Natural killer cell treated with Interleukin-12 subunit alpha and Interleukin-12 subunit beta and Interleukin-15 and Interleukin-18, amount 100 ng/mL, for 72 hours (primary cell): Measurements from ENCODE around the gene INTS11. TPM values are rescaled to one million over a fixed set of nuclear protein-coding genes. Genes with fewer than 3 reads are reported as not detected.

Experiments used
- ATAC-seq, 2 donors: fragments of 150-1000 bp; cut with Tn5 transposase in 1 of 2; sonication (Bioruptor Pico), chemical (Tn5 transposase) in 1 of 2; 2 replicates each; pipeline ENCODE4 v1.10.0; 2021
- DNase-seq: peaks from one replicate; pipeline ENCODE4 v3.0.0; 2022; ENCODE audit warnings: low spot score
- H3K27ac Mint-ChIP-seq, 2 donors: 1 replicate in 1 of 2; 2 replicates in 1 of 2; pipeline ENCODE4 v1.8.0; 2022; ENCODE audit warnings: mixed read lengths in 2 of 2, mild to moderate bottlenecking in 1 of 2, moderate library complexity in 1 of 2
- H3K27me3 Mint-ChIP-seq, 2 donors: 1 replicate in 1 of 2; 2 replicates in 1 of 2; pipeline ENCODE4 v1.8.0; 2022; ENCODE audit warnings: mixed read lengths in 2 of 2
- H3K36me3 Mint-ChIP-seq: one replicate; pipeline ENCODE4 v1.8.0; 2022; ENCODE audit warnings: mixed read lengths
- H3K4me1 Mint-ChIP-seq, 2 donors: 1 replicate in 1 of 2; 2 replicates in 1 of 2; pipeline ENCODE4 v1.8.0; 2022; ENCODE audit warnings: low read depth in 2 of 2, mixed read lengths in 2 of 2, mild to moderate bottlenecking in 1 of 2
- H3K4me3 Mint-ChIP-seq: one replicate; pipeline ENCODE4 v1.8.0; 2022; ENCODE audit warnings: mixed read lengths
- H3K9me3 Mint-ChIP-seq: 2 replicates; pipeline ENCODE4 v1.8.0; 2022; ENCODE audit warnings: mixed read lengths
- total RNA-seq, 2 donors: library from RNA; stranded (reverse); gene quantifications; one replicate each; pipeline ENCODE4 v1.2.3, GENCODE V29; 2022

Gene INTS11
- total RNA-seq, 2 donors from 2014 or later, result 122 to 204 TPM

DNA sequence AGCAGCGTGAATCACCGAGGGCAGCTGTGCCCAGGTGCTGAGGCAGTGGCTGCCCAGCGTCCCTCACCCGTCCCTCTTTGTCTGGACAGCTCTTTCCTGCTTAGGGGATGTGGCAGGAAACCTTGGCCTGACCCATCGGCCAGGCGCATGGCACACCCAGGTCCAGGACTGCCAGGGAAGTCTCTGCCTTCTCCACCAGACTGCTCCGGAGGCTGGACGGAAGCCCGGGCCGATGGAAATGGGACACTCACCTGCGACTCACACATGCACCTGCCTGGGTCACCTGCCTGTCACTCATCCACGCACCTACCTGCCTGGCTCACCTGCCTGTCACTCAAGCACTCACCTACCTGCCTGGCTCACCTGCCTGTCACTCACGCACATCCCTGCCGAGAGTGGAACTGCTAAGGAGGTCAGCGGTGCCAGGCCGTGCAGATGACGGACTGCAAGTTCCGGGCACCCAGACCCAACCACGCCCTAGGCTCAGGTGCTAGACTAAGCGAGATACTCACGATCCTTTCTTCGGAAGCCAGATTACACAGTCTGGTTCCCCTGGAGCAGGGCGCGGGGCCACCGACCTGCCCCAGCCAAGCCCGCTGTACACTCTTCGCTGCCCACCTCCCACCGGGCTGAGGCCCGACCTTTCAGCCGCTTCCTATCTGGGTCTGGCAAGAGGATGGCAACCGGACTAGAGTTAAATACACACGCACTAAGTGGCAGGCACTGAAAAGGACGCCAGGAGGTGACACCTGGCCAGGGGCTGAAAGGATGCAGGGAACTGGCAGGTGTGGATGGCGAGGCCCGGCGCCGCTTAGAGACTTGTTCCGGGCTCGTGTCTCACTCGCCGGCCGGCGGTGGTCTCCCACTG, 51.9 kb downstream of the INTS11 start:
- DNase-seq (no peak), ATAC-seq (no peak)
- peak overlapping the region; percentile 86 for H3K4me3 Mint-ChIP-seq
- H3K27me3 Mint-ChIP-seq, result no peaks in the 10 kb centered on the region
- no peaks in the 10 kb centered on the region for H3K9me3 Mint-ChIP-seq
- H3K4me1 Mint-ChIP-seq, result peaks cover 28 to 31% of the 10 kb centered on the region in 2 donors
- H3K36me3 Mint-ChIP-seq, result no peaks in the 10 kb centered on the region
- peak overlapping the region; percentile 26 to 61 for H3K27ac Mint-ChIP-seq

DNA sequence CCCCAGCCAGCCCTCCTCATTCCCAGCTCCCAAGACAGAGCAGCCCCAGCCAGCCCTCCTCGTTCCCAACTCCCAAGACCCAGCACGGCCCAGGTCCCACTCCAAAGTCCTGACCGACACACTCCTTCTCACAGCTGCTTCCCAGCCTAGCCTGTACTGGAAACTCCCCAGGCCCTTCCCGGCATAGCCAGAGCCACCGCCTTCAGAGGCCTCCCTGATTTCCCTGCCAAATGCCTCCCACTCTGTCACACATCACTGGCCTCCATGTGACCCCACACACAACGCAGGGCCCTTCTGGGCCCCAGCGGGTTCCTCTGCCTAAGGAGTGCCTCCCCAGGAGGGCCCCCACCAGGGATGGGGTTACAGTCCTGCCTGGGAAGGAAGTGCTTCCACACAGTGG, 53.6 kb downstream of the INTS11 start:
- ATAC-seq, result no peak
- no peak for DNase-seq
- Mint-ChIP-seq H3K27me3 (no peaks in the 10 kb centered on the region), H3K4me3 (peak overlapping the region; percentile 86), H3K9me3 (no peaks in the 10 kb centered on the region), H3K36me3 (no peaks in the 10 kb centered on the region), H3K27ac (peak overlapping the region; percentile 2 to 26), H3K4me1 (peaks cover 30 to 31% of the 10 kb centered on the region in 2 donors)

GRCh38 chr1:1268284-1268682, 56.2 kb downstream of the INTS11 start:
- Mint-ChIP-seq H3K36me3 (no peaks in the 10 kb centered on the region), H3K4me1 (peaks cover 30 to 31% of the 10 kb centered on the region in 2 donors)

DNA sequence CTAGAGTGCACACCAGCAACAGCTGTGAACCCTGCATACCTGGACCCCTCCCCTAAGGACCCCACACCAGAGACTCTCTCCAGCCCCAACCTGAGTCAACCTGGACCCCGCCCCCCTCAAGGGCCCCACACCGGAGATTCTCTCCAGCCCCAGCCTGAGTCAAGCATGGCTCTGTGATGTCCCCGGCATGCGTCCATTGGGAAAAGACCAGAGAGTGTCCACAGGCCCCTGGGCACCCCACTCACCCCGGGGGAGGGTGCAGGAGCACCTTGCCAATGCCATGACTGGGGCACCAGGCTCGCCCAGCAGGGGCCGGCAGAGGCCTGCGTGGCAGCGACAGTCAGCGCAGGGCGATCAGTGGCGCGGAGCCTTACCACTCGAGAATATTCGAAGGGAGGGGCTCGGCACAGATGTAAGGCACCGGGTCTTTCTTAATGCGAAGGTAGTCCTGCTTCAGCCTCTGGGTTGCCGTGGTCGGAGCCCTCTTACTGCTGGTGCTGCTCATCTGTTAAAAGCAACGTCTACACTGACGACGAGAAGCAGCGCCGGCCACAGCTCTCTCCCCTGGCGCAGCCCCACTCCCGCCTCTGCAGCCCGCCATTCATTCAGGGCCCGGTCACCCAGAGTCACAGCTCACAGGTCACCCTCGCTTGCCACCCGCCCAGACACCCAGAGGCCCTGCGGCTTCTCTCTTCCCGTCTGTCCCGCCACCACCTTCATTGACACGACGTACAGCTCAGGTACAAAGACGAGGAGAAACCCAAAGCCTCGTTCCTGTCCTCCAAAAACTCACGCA, 56.8 kb downstream of the INTS11 start:
- Mint-ChIP-seq H3K36me3 (no peaks in the 10 kb centered on the region), H3K27me3 (no peaks in the 10 kb centered on the region), H3K4me3 (no peak overlapping the region), H3K27ac (no peak overlapping the region), H3K4me1 (peaks cover 28 to 32% of the 10 kb centered on the region in 2 donors), H3K9me3 (no peaks in the 10 kb centered on the region)
- ATAC-seq (peak in 1 of 2 donors; percentile 36), DNase-seq (no peak)

More at GRCh38 chr1:1268284-1268682, 56.2 kb downstream of the INTS11 start:
- Mint-ChIP-seq H3K27ac (no peak overlapping the region), H3K9me3 (no peaks in the 10 kb centered on the region), H3K4me3 (no peak overlapping the region), H3K27me3 (no peaks in the 10 kb centered on the region)
- DNase-seq (no peak), ATAC-seq (no peak)

GRCh38 chr1:1264868-1265272, 59.6 kb downstream of the INTS11 start:
- no peaks in the 10 kb centered on the region for H3K9me3 Mint-ChIP-seq
- DNase-seq, result no peak
- H3K4me3 Mint-ChIP-seq, result no peak overlapping the region
- peaks cover 11 to 18% of the 10 kb centered on the region in 2 donors for H3K4me1 Mint-ChIP-seq
- ATAC-seq, result peak in 1 of 2 donors; percentile 15
- H3K36me3 Mint-ChIP-seq, result peaks cover 6% of the 10 kb centered on the region
- no peak overlapping the region for H3K27ac Mint-ChIP-seq
- no peaks in the 10 kb centered on the region for H3K27me3 Mint-ChIP-seq

DNA sequence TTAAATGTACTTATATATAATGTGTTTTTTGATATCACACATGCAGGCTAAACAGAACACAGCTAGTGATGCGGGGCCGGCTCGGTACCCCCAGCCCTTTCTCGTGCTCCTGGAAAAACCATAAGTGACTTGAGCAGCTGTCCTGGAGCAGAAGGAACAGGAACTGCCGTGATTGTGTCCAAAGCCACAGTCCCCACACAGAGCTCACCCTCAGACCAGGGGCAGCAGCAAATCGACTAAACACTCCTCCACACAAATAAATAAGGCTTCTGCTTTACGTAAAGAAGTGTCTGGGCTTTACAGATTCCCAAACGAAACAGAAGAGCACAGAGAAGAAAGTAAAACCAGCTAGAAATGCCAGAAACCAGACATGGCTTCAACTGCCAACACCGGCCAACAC, 60.4 kb downstream of the INTS11 start:
- no peak for DNase-seq
- Mint-ChIP-seq H3K27ac (no peak overlapping the region), H3K4me3 (no peak overlapping the region), H3K36me3 (peaks cover 6% of the 10 kb centered on the region), H3K27me3 (no peaks in the 10 kb centered on the region), H3K4me1 (peaks cover 13 to 21% of the 10 kb centered on the region in 2 donors), H3K9me3 (no peaks in the 10 kb centered on the region)
- ATAC-seq, result no peak

- no peaks in the 10 kb centered on the region for H3K27me3 Mint-ChIP-seq
- peaks cover 6% of the 10 kb centered on the region for H3K36me3 Mint-ChIP-seq
Measured at GRCh38 chr1:1262758-1263157, 61.7 kb downstream of the INTS11 start.

DNA sequence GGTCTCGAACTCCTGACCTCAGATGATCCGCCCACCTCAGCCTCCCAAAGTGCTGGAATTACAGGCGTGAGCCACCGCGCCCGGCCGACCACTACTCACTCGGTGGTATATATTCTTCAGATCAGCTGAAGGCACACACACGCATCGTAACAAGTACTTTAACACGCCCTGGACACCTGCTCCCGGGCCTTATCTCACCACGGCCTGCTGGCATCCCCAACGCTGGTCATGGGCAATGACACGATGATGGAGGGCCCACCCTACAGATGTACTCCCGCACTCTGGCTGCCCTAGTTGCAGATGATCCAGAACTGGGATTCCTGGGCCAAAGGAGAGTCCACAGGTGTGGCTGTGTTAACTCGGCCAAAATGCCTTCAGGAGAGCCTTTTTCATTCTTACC, 62.4 kb downstream of the INTS11 start:
- Mint-ChIP-seq H3K27ac (no peak overlapping the region), H3K9me3 (no peaks in the 10 kb centered on the region), H3K4me1 (peaks cover 13 to 24% of the 10 kb centered on the region in 2 donors), H3K4me3 (no peak overlapping the region), H3K36me3 (peaks cover 6% of the 10 kb centered on the region), H3K27me3 (no peaks in the 10 kb centered on the region)
- DNase-seq (no peak), ATAC-seq (no peak)

More at GRCh38 chr1:1262758-1263157, 61.7 kb downstream of the INTS11 start:
- H3K4me3 Mint-ChIP-seq, result no peak overlapping the region
- DNase-seq, result no peak
- no peak for ATAC-seq
- H3K4me1 Mint-ChIP-seq, result peaks cover 13 to 24% of the 10 kb centered on the region in 2 donors
- no peak overlapping the region for H3K27ac Mint-ChIP-seq
- H3K9me3 Mint-ChIP-seq, result no peaks in the 10 kb centered on the region

Other genes with a start within 250 kb of the INTS11 start
- 10 to 100 TPM; 18.6 to 37.1 TPM for gene C1orf159, start 208.6 kb downstream of the INTS11 start, total RNA-seq
- gene TTLL10, start 150.8 kb downstream of the INTS11 start, total RNA-seq, result under 1 TPM in 1 of 2 donors, not detected in 1; 0.31 TPM
- 100 to 1,000 TPM; 295 to 591 TPM for gene TNFRSF18, start 118.1 kb downstream of the INTS11 start, total RNA-seq
- 100 to 1,000 TPM in 1 of 2 donors, 10 to 100 TPM in 1; 56.8 to 305 TPM for gene TNFRSF4, start 110.5 kb downstream of the INTS11 start, total RNA-seq
- gene SDF4, start 92.7 kb downstream of the INTS11 start, total RNA-seq, result 100 to 1,000 TPM; 243 to 251 TPM
- gene B3GALT6, start 92.4 kb downstream of the INTS11 start, total RNA-seq, result 10 to 100 TPM; 23.8 to 28.1 TPM
- 1 to 10 TPM; 5.2 to 5.6 TPM for gene C1QTNF12, start 77.9 kb downstream of the INTS11 start, total RNA-seq
- gene UBE2J2, start 50.8 kb downstream of the INTS11 start, total RNA-seq, result 100 to 1,000 TPM in 1 of 2 donors, 10 to 100 TPM in 1; 70.6 to 119 TPM
- 1 to 10 TPM; 1.5 to 3.2 TPM for gene SCNN1D, start 44.2 kb downstream of the INTS11 start, total RNA-seq
- gene ACAP3, start 16.7 kb downstream of the INTS11 start, total RNA-seq, result 10 to 100 TPM; 32.5 to 60.5 TPM
- 10 to 100 TPM; 19.2 to 39.0 TPM for gene PUSL1, start 16.1 kb downstream of the INTS11 start, total RNA-seq
- 10 to 100 TPM; 15.7 to 20.1 TPM for gene CPTP, start 142 bp upstream of the INTS11 start, total RNA-seq
- under 1 TPM; 0.81 to 0.89 TPM for gene TAS1R3, start 6.6 kb upstream of the INTS11 start, total RNA-seq
- gene DVL1, start 24.8 kb upstream of the INTS11 start, total RNA-seq, result 10 to 100 TPM; 29.4 to 66.5 TPM
- gene MXRA8, start 33.9 kb upstream of the INTS11 start, total RNA-seq, result not detected
- 100 to 1,000 TPM; 106 to 216 TPM for gene AURKAIP1, start 50.5 kb upstream of the INTS11 start, total RNA-seq
- 100 to 1,000 TPM; 124 to 196 TPM for gene CCNL2, start 74.7 kb upstream of the INTS11 start, total RNA-seq
- 100 to 1,000 TPM; 138 to 175 TPM for gene MRPL20, start 82.6 kb upstream of the INTS11 start, total RNA-seq
- not detected for gene ANKRD65, start 96.6 kb upstream of the INTS11 start, total RNA-seq
- gene VWA1, start 111.0 kb upstream of the INTS11 start, total RNA-seq, result 1 to 10 TPM; 1.3 to 7.7 TPM
- gene ATAD3C, start 125.0 kb upstream of the INTS11 start, total RNA-seq, result 1 to 10 TPM in 1 of 2 donors, under 1 TPM in 1; 0.17 to 1.7 TPM
- gene ATAD3B, start 147.1 kb upstream of the INTS11 start, total RNA-seq, result 100 to 1,000 TPM in 1 of 2 donors, 10 to 100 TPM in 1; 56.6 to 126 TPM
- gene ATAD3A, start 187.5 kb upstream of the INTS11 start, total RNA-seq, result 100 to 1,000 TPM in 1 of 2 donors, 10 to 100 TPM in 1; 52.7 to 126 TPM
- 1 to 10 TPM in 1 of 2 donors, not detected in 1; 1.6 TPM for gene TMEM240, start 216.0 kb upstream of the INTS11 start, total RNA-seq